GM08714 (cell line): Measurements from ENCODE around the gene CC2D2A.
"Not testable (repeated sequence)": the region's sequence is repeated elsewhere in the genome, so short reads cannot be mapped to it uniquely, and the experiment has no call there.

ENCODE experiments used
- H3K4me3 ChIP-seq: fragments of 200-500 bp; sonication (Bioruptor generic); 2 replicates; pipeline ENCODE4 v1.5.1; 2014; ENCODE audit warnings: mild to moderate bottlenecking, low read length, inconsistent platforms
- ZNF274 ChIP-seq: IDR thresholded peaks from 2 replicates; pipeline ENCODE4 v1.6.1; 2012; ENCODE audit warnings: mild to moderate bottlenecking, low read depth, low read length

The CC2D2A gene

DNA sequence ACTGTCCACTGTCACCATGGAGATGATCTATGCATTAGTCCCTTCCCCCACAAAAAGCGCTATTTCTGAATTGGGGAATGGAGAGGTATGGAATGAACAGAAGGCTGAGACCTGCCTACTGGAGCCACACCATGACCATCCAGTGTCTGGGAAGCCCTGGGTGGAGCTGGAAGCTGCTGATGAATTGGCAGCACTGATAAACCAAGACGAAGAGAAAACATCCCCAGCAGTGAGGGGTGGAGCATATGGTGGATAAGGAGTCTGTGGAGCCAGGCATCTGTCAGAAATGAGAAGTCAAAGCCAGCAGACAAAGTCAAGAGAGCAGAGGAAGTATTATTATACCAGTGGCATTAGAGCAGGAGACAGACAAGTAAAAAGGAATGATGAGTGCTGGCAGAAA is 13.2 kb downstream of the CC2D2A start:
- no peak overlapping the region for H3K4me3 ChIP-seq
- TF ChIP-seq ZNF274 = no peak

DNA sequence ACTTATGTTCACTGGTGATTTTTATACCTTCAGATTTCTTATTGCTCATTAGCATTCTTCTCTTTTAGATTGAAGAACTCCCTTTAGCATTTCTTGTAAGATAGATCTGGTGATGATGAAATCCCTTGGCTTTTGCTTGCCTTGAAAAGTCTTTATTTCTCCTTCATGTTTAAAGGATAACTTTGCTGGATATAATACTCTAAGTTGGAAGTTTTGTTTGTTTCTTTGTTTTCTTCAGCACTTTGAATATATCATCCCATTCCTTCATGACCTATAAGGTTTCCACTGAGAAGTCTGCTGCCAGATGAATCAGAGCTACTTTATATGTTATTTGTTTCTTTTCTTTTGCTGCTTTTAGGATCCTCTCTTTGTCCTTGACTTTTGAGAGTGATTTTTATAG is 18.5 kb downstream of the CC2D2A start:
- TF ChIP-seq ZNF274 = no peak
- no peak overlapping the region for H3K4me3 ChIP-seq

DNA sequence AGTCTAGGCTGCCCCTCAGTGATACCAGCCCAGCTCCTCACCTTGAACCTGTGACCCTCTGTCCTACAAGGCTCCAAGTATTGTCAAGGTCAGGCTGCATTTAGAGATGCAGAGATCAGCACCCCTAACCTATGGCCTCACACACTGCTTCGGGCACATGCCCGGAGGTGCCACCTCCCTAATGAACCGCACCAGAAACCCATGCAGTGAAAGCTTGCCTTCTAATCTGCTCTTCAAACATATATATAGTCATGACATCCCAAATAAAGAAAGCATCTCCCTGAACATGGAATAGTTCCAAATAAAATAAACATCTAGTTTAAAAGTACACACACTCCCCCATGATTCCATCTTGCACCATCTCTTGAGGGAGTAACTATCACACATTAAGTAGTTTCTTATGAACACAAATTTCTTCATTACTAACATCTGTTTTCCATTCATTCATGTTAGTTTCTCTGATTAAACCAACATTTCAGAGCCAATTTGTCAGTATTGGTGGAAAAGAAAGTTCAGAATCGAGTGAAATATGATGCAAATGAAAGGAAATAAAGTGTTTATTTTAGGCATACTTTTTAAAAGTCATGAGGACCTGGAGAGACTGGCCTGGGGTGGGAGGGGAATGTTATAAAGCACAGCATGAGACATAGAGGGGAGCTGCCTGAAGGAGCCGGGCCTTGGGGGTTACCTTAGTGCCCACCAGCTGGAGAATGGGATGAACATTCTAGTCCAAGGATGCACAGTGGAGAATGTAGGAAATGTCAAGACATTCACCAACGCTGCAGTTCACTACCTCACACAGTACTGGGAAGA is 19.2 kb downstream of the CC2D2A start:
- H3K4me3 ChIP-seq = no peak overlapping the region
- TF ChIP-seq ZNF274 = no peak

DNA sequence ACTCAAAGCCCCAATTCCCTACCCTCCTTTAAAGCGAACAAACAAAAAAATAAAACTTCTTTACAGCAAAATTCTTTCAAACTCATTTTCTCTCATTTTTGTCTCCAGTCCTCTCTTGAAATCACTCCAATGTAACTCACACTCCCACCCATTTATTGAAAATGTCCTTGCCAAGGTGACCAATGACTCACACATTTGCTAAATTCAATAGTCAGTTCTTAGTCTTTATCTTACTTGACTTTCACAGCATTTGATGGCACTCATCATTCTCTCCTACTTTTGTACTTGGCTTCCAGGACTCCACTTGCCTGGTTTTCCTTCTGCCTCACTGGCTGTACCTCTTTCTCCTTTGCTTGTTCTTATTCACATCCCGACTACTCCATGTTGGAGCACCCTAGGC is 19.9 kb downstream of the CC2D2A start:
- no peak for TF ChIP-seq ZNF274
- H3K4me3 ChIP-seq = no peak overlapping the region

DNA sequence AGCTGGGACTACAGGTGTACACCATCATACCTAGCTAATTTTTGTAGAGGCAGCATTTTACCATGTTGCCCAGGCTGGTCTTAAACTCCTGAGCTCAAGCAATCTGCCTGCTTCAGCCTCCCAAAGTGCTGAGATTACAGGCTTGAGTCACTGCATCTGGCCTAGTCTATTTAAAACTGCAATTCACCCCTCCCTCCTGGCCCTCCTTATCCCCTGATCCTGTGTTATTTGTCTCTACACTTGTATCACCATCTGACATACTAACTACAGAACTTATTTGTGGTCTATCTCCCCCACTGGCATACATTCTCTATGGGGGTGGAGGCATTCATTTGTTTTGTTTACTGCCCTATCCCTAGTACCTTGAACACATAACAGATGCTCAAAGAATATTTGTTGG is 23.7 kb downstream of the CC2D2A start:
- H3K4me3 ChIP-seq = no peak overlapping the region
- TF ChIP-seq ZNF274 = no peak

DNA sequence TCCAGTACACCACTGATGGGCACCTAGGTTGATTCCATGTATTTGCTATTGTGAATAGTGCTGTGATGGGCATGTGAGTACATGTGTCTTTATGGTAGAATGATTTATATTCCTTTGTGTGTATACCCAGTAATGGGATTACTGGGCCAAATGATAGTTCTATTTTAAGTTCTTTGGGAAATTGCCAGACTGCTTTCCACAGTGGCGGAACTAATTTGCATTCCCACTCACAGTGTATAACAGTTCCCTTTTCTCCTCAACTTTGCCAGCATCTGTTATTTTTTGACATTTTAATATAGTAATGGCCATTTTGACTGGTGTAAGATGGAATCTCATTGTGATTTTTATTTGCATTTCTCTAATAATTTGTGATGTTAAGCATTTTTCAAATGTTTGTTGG is 25.9 kb downstream of the CC2D2A start:
- no peak overlapping the region for H3K4me3 ChIP-seq
- no peak for TF ChIP-seq ZNF274

DNA sequence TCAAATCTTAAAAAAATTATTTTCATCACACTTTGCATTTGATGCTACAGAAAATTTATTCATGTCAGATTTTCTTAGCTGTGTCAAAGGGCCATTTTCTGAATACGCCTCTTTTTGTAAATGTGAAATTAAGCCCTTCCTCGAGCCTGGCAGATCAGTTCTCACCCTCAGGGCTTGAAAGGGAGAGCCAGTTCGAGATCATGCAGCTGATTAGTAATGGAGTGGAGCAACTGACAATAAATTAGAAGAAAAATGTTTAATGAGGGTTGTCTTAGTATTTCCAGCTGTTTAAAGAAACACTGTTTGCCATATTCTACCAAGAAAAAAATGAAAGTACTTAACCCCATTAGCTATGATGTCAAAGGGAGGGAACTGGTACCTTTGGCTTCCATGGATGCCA is 28.7 kb downstream of the CC2D2A start:
- H3K4me3 ChIP-seq = no peak overlapping the region
- no peak for TF ChIP-seq ZNF274

DNA sequence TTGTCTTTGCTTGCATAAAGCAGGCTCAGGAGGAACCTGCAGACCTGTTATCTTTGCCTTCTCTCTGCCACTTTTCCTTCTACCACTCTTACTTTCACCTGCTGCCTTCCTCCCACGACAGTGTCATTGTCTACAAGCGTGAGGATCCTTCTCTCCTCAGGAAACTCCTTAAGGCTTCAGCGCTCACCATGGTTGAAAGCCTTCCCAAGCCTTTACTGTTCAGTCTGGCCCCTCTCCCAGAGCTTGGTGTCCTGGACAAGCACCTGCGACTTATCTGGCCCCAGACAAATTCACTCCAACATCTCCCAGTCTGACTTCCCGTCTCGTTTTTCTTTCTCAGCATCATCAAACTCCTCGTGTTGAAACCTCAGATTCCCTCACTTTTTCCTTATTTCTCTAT is 31.0 kb downstream of the CC2D2A start:
- no peak for TF ChIP-seq ZNF274
- H3K4me3 ChIP-seq = no peak overlapping the region

DNA sequence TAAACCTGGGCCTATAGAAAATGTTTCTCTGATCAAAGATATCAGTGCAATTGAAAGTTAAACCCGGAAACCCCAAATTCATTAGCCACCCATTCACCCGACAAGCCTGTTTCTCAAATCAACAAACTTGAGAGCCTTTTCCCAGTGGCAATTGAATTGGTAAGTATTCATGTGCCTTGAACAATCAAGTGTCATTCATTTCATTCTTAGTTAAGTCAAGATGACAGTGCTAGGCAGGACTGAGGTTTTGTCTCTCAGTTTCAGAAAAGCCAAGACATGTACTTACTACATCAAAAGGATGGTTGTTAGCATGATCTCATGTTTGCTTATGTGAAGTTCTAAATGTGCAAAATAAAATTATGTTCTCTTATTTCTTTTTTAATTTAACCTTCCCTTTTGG is 32.3 kb downstream of the CC2D2A start:
- H3K4me3 ChIP-seq = no peak overlapping the region
- no peak for TF ChIP-seq ZNF274

DNA sequence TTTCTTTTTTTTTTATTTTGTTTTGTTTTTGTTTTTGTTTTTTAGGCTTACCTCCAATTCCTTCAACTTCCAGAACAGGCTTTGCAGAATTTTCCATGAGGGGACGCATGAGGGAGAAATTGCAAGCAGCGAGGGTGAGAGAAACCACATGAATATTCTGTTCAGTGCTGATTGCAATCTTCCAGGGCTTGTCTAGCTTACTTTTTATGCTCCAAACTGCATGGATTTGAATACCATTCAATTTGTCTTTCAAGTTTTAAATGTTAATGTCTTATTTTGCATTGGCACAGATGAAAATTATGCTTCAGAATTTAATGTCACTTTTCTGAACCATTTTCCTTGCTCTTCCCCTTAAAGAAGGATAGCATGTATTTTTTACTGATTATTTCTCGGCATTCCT is 32.7 kb downstream of the CC2D2A start:
- no peak overlapping the region for H3K4me3 ChIP-seq
- TF ChIP-seq ZNF274 = no peak

DNA sequence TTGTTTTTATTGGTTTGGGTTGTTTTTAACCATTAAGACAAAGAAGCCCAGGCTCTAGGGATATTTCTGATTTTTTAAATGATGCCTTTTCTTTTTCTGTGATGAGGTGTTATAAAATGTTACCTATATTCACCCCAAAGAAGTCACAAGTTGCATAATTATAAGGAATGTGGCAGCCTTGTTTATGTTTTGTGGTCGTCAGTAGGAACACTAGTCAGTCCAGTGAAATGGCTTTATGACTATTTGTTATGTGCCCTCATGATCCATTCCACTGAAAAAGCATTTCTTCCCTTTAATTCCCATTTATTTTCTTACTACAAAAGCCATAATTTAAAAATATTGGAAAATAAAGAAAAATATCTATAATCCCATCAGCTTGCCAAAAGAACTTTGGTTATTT is 34.4 kb downstream of the CC2D2A start:
- TF ChIP-seq ZNF274 = no peak
- H3K4me3 ChIP-seq = no peak overlapping the region

DNA sequence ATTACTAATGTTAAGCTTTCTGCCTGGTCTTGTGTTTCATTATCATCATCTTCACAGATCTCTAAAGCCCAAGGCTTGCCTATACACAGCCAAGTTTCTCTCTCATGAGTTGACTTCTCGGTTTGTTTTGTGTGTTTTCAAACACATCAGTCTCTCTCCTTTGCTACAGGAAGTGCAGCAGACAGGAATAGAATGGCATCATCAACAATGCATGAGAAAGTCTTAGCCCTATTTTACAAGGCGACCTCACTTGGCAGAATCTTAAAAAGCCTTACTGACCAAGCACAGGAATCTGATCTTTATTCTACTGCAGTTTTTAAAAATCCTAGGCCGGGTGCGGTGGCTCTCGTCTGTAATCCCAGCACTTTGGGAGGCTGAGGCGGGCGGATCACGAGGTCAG is 36.8 kb downstream of the CC2D2A start:
- TF ChIP-seq ZNF274 = no peak
- H3K4me3 ChIP-seq = no peak overlapping the region

DNA sequence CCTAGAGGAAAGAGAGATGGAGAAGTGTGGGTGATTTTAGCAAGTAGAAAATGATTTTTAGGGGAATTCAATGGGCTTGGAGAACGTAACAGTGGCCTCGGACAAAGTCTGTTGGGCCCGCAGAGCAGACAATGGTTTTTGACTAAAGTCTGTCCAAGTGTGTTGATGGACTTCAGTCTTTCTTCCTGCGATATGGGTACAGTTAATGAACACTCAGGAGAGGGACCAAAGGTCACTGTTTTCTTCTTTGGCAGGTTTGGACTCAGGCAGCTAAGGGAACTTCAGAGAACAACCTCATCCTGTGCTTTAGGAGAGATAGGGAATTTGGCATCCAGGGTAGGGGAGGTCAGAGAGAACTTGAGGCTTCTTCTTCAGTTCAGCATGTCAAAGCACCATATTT is 38.0 kb downstream of the CC2D2A start:
- no peak overlapping the region for H3K4me3 ChIP-seq
- TF ChIP-seq ZNF274 = no peak

DNA sequence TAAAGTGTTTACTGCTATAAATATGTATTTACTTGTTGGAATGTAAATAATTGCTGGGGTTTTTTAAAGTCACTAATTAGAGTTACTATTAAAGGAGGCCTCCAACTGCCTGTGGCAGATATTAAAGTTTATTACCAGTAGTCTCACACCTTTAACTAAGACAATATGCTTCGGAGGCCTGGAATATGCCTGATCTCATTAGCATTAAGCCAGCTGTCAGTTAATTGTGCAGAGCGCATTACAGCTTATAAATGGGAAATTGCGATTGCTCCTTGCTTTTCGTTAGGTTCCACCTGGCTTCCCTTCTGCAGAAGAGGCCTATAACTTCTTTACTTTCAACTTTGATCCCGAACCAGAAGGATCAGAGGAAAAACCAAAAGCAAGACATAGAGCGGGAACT is 41.3 kb downstream of the CC2D2A start:
- no peak for TF ChIP-seq ZNF274
- H3K4me3 ChIP-seq = no peak overlapping the region

DNA sequence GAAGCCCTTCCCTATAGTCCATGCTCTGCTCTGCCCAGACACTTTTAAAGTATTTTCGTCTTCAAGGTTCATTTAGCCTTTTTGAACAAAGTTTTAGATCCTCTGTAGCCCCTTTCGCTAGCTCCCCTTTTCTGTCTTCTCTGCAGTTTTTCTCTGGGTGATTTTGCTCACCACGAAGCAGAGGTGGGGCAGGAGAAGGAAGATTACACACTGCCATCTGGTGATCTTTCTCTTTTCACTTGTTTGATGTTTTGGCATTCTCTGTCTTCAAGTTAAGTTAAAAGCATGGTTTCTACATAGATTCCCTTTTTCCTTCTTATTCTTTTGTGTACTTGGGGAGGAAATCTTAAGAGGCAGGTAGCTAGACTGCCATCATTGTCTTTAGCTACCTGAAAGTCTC is 43.9 kb downstream of the CC2D2A start:
- H3K4me3 ChIP-seq = no peak overlapping the region
- no peak for TF ChIP-seq ZNF274

DNA sequence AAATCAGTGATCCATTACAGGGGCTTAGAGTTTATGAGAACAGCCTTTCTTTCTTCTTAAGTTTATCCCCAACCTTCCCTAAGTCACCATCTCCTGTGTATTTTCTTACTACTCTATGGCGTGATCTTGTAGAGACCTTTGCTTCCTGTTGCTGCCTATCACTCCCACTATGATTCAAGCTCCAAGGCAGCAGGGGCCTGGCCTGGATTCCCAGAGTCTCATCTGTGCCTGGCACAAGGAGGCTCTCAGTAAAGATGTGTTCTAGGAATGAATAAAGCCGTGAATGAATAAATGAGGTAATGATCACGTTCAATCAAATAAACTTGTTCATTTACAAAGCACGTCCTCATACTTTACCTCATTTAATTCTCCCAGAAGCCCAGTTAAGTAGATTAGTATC is 45.4 kb downstream of the CC2D2A start:
- TF ChIP-seq ZNF274 = no peak
- H3K4me3 ChIP-seq = no peak overlapping the region

DNA sequence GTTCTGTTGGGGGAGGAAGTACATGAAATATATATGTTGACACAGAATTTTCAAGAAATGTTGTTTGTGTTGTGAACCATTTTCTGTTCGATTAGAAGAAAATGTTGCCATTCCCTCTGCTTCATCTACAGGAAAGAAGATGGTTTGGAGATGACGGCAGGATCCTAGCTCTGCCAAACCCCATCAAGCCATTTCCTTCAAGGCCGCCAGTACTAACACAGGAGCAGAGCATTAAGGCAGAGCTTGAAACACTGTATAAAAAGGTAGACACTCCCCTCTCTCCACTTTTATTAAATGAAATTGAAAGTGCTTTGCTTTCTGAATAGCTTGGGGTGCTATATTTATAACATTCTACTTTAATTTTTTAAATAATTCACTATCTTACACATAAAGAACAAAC is 46.8 kb downstream of the CC2D2A start:
- H3K4me3 ChIP-seq = no peak overlapping the region
- no peak for TF ChIP-seq ZNF274

DNA sequence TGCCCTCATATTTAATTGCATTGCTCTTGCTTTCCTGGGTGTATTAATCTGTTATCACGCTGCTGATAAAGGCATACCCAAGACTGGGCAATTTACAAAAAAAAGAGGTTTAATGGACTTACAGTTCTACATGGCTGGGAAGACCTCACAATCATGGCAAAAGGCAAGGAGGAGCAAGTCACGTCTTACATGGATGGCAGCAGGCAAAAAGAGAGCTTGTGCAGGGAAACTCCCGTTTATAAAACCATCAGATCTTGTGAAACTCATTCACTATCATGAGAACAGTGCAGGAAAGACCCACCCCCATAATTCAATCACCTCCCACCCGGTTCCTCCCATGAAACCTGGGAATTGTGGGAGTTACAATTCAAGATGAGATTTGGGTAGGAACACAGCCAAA is 48.0 kb downstream of the CC2D2A start:
- not testable (repeated sequence) for H3K4me3 ChIP-seq
